Thymus (tissue), 11 donors: ENCODE measurements around the gene DVL2. TPM values are rescaled to one million over a fixed set of nuclear protein-coding genes. Genes with fewer than 3 reads are reported as not detected.

Experiments used
- DNase-seq, 9 donors: peaks; one replicate each; pipeline ENCODE4 v3.0.0-alpha.2; 2013; ENCODE audit warnings: low spot score in 9 of 9, low read depth in 6 of 9, missing footprints in 1 of 9
- H3K27ac ChIP-seq, 2 donors: one replicate each; pipeline ENCODE4 v1.5.1; 2013; ENCODE audit warnings: control low read depth in 1 of 2, low read depth in 1 of 2, low read length in 1 of 2, mild to moderate bottlenecking in 1 of 2, moderate library complexity in 1 of 2
- H3K27me3 ChIP-seq, 2 donors: one replicate each; pipeline ENCODE4 v1.5.1; 2013; ENCODE audit warnings: low read length in 1 of 2; ENCODE audit not compliant: control insufficient read depth in 2 of 2, insufficient read depth in 1 of 2
- H3K36me3 ChIP-seq, 2 donors: one replicate each; pipeline ENCODE4 v1.5.1; 2013; ENCODE audit warnings: low read length in 1 of 2, mild to moderate bottlenecking in 1 of 2, moderate library complexity in 1 of 2; ENCODE audit not compliant: control insufficient read depth in 2 of 2, insufficient read depth in 2 of 2
- H3K4me1 ChIP-seq, 2 donors: one replicate each; pipeline ENCODE4 v1.5.1; 2013; ENCODE audit warnings: low read length in 2 of 2; ENCODE audit not compliant: control insufficient read depth in 2 of 2, insufficient read depth in 2 of 2
- H3K4me3 ChIP-seq, 2 donors: one replicate each; pipeline ENCODE4 v1.5.1; 2013; ENCODE audit warnings: low read length in 2 of 2, control low read depth in 1 of 2, mild to moderate bottlenecking in 1 of 2
- H3K9me3 ChIP-seq, 2 donors: one replicate each; pipeline ENCODE4 v1.5.1; 2013; ENCODE audit warnings: low read length in 1 of 2, mild to moderate bottlenecking in 1 of 2; ENCODE audit not compliant: control insufficient read depth in 2 of 2, insufficient read depth in 1 of 2
- WGBS: extraction: QIAGEN DNeasy Blood & Tissue Kit; methylation state at CpG from one replicate; pipeline ENCODE4 v1.1.7; 2013; 5-methylcytosine and 5-hydroxymethylcytosine counted together
- polyA plus RNA-seq: library from polyadenylated mRNA; stranded (reverse); fragments of 200-250 nt; gene quantifications from one replicate; pipeline ENCODE4 v1.2.3, GENCODE V29; 2013
- total RNA-seq: library from RNA; stranded (reverse); fragments of 120-200 nt; gene quantifications from one replicate; pipeline ENCODE4 v1.2.4, GENCODE V29; 2013
- donor health status: healthy.

Gene DVL2
- total and polyA plus RNA-seq, 2 donors: 21.8 to 26.6 TPM

DNA sequence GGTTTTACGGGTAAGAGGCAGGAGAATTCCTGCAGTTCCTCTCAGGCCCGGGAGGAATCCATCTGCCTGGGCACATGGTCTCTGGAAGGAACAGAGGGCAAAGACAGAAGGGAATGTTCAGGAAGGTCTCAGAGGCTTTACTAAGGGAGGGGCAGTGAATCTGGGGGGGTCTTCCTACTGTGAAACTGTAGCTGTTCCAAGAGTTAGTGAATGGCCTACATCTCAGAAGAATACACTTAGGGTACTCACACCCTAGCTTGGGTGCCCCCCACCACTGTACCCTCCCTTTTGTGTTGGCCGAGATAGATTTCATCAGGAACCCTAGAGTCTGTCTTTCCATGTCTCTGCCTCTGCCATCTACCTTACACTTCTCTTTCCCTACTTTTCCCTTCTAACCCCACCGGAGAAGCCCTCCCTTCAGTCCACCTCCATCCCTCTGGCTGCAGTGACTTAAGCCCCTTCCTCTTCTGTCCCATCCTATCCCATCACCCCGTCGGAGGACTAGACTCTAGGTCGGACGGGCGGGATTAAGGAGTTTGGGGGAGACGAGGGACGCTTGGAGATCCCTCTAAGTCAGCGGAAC, 15.0 kb downstream of the DVL2 start:
- peak overlapping the region; percentile 89 to 90 for H3K27ac ChIP-seq
- peak overlapping the region; percentile 72 to 94 for H3K4me3 ChIP-seq
- peaks cover 0 to 3% of the 10 kb centered on the region in 2 donors for H3K9me3 ChIP-seq
- DNase-seq: peak in 1 of 9 donors; percentile 15
- H3K27me3 ChIP-seq: no peaks in the 10 kb centered on the region
- WGBS: 21% methylated on average over 12 of the region's 12 CpGs
- H3K36me3 ChIP-seq: peaks cover 26 to 30% of the 10 kb centered on the region in 2 donors
- H3K4me1 ChIP-seq: peaks cover 46 to 64% of the 10 kb centered on the region in 2 donors

DNA sequence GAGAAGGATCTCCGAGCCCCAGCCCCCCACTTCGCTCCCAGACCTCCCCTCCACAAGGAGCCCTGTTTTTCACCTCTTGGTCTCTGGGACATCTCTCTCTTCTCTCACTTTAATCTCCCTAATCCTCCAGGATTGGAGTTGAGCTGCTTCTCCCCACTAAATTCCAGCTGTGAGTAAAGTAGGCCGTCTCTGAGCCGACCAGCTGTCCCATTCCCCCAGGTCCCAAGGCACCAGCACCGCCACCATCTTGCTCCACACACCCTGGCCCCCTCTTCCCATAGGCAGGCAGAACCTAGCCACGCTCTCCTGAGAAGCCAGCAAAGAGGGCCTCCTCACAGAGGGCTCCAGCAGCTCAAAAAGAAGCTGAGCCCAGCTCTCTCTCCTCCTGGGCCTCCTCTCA, 15.6 kb downstream of the DVL2 start:
- Histone ChIP-seq H3K36me3 (peaks cover 20 to 24% of the 10 kb centered on the region in 2 donors), H3K4me3 (no peak overlapping the region), H3K27ac (peak overlapping the region; percentile 37 to 90), H3K27me3 (no peaks in the 10 kb centered on the region), H3K9me3 (peaks cover 0 to 3% of the 10 kb centered on the region in 2 donors), H3K4me1 (peaks cover 48 to 70% of the 10 kb centered on the region in 2 donors)
- 81% methylated on average over 6 of the region's 6 CpGs for WGBS
- DNase-seq: no peak

DNA sequence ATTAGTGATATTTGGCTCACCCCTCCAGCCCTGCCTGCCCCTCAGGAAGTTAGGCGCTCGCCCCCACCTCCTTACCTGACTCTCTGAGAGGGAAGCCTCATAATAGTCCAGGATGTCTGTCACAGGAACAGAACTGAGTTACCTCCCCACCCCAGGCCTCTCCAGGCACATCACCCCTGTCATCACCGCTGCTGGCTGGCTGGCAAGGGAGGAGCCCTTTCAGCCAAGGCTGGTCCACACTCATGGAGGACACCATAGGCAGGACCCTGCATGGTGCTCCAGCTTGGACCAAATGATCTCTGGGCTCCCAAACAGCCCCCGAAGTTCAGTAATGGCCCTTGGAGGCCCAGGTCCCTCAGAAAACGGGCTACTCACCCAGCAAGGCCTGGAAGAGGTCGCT, 16.2 kb downstream of the DVL2 start:
- DNase-seq: peak in 1 of 9 donors; percentile 45
- 79% methylated on average over 6 of the region's 6 CpGs for WGBS
- Histone ChIP-seq H3K27ac (peak overlapping the region; percentile 64 to 90), H3K4me1 (peaks cover 53 to 76% of the 10 kb centered on the region in 2 donors), H3K27me3 (no peaks in the 10 kb centered on the region), H3K4me3 (peak overlapping the region; percentile 58 to 65), H3K36me3 (peaks cover 14 to 18% of the 10 kb centered on the region in 2 donors), H3K9me3 (peaks cover 0 to 3% of the 10 kb centered on the region in 2 donors)

DNA sequence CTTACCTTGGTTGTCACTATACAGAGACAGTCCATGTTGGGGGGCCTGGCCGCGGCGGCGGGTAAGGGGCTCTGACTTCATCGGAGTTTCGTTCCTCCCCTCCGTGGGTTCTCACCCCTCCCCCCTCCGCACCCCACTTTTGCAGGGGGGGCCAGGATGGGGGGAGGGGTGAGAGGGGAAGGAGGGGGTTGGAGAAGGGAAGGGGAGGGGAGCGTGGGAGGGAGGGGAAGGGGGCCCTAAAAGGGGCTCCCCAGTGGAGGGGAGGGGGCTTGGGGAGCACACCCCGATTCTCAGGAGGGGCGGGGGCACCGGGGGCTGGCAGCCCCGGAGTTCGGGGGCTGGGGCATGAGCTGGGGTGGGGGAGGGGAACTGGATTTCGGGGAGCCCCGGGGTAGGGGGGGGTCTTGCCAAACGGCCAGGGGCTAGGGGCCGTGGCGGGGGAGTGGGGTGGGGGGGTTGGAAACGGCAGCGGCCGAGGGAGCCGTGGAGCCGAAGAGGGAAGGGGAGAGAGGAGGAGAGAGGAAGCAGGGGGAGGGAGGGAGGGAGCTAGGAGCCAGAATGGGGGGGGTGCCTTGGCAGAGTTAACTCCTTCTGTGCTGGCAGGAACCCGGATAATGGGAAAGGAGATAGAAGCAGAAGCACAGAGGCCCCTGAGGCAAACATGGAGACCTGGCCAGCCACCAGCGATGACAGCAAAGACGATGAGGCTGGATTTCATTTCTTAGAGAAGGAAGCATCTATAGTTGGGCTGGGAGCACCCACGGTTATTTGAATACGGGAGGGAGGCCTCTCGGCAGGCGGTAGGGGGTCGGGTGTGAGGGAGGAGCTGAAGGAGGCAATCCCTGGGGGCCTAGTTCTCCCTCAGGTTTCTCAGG, 17.0 kb downstream of the DVL2 start:
- H3K27ac ChIP-seq: peak overlapping the region; percentile 64 to 90
- peaks cover 53 to 78% of the 10 kb centered on the region in 2 donors for H3K4me1 ChIP-seq
- peaks cover 6 to 10% of the 10 kb centered on the region in 2 donors for H3K36me3 ChIP-seq
- no peaks in the 10 kb centered on the region for H3K27me3 ChIP-seq
- H3K4me3 ChIP-seq: peak overlapping the region; percentile 58 to 65
- 3% methylated on average over 32 of the region's 32 CpGs for WGBS
- peak in 3 of 9 donors; percentile 65 to 81 (median 76) for DNase-seq
- H3K9me3 ChIP-seq: peaks cover 0 to 3% of the 10 kb centered on the region in 2 donors

DNA sequence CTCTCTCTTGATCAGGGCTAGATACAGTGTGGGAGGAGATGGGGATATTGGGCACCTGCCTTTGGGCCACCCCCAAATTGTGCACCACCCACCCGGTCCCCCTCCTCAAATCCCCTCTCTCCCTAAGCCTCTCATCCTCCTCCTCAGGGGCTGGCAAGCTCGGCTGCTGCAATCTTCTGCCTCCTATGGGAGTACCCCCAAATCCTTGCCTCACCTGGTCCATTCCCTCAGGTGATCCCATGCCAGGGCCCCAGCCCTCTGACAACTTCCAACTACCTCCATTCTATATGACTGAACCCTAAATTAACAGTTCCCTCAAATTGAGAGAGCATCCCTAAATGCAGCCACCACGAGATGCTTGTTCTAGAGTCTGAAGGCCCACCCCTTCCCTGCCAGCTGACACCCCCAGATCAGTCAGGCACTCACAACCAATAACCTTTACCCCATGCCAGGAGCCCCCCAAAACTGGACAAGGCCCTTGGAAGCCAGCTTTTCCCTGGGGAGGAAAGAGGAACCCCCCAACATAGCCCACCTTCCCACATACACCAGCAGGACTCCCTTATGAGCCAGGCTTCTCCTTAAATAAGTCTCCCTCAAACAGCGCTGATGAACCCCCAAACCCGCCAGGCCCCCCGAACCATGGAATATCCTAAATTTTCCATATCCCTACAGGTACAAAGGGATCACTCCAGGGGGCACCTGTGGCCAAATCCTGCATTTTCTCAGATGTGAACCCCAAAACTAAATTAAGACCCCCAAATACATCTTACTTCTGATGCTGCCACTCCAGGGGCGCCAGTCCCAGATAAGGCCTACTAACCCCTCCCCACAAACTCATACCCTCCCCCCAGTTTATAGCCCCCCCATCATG, 17.8 kb downstream of the DVL2 start:
- H3K36me3 ChIP-seq: peaks cover 0 to 6% of the 10 kb centered on the region in 2 donors
- WGBS: 42% methylated on average over 7 of the region's 7 CpGs
- peaks cover 0 to 3% of the 10 kb centered on the region in 2 donors for H3K9me3 ChIP-seq
- H3K4me3 ChIP-seq: peak overlapping the region; percentile 58 to 65
- peak overlapping the region; percentile 64 to 90 for H3K27ac ChIP-seq
- peaks cover 53 to 81% of the 10 kb centered on the region in 2 donors for H3K4me1 ChIP-seq
- peak in 1 of 9 donors; percentile 37 for DNase-seq
- H3K27me3 ChIP-seq: peaks cover 0 to 3% of the 10 kb centered on the region in 2 donors

DNA sequence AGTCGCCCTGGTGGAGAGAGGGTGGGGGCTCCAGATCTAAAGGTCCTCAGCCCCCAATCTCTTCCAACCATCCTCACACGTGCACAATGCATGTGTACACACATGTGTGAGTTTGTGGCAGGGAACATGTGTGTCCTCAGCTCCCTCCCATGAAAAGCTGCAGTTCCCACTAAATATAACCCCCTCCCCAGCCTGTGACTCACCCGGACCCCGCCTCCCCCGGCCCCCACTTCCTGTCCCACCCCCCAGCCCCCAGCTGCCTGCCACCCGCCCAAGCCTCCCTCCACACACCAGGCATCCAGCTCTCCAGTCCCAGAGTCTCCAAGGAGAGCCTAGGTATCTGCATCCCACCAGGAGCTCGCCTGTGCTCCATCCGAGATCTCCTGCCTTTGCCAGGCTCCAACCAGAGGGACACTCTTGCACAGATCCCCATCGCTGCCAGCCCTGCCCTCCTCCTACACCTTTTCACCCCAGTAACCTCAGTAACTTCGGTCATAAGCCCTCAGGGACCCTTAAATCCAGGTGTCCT, 18.6 kb downstream of the DVL2 start:
- peak in 2 of 9 donors; percentile 34 to 60 for DNase-seq
- Histone ChIP-seq H3K4me1 (peaks cover 50 to 79% of the 10 kb centered on the region in 2 donors), H3K36me3 (no peaks in the 10 kb centered on the region), H3K9me3 (peaks cover 0 to 3% of the 10 kb centered on the region in 2 donors), H3K4me3 (peak overlapping the region; percentile 58 to 65), H3K27me3 (peaks cover 0 to 3% of the 10 kb centered on the region in 2 donors), H3K27ac (peak overlapping the region; percentile 75 to 90)
- 25% methylated on average over 10 of the region's 10 CpGs for WGBS

DNA sequence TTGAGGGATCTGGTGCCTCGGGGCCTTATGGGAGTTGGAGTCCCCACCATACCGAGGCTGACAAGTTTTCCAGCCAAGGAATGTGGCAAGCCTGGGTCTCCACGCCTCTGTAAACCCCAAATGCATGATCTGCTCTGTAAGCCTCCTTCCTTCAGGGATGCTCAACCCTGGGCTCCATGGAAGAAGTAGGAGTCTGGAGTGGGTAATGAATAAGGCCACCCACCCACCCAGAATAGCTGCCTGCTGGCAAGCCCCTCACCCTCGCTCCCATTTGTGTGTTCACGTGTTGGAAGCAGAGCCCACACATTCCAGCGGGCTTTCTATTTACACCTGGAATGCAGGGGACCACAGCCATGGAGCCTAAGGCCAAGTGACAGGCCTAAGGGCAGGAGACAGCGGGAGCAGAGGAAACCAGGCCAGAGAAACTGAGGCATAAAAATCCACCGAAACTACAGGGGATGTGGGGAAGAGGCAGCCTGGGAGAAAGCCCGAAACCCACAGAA, 19.1 kb downstream of the DVL2 start:
- 46% methylated on average over 9 of the region's 9 CpGs for WGBS
- H3K4me1 ChIP-seq: peaks cover 45 to 77% of the 10 kb centered on the region in 2 donors
- H3K27ac ChIP-seq: peak overlapping the region; percentile 75 to 90
- peaks cover 0 to 3% of the 10 kb centered on the region in 2 donors for H3K27me3 ChIP-seq
- H3K9me3 ChIP-seq: peaks cover 0 to 3% of the 10 kb centered on the region in 2 donors
- DNase-seq: no peak
- H3K36me3 ChIP-seq: no peaks in the 10 kb centered on the region
- peak overlapping the region; percentile 38 to 48 for H3K4me3 ChIP-seq
